ENCODE measurements around the gene ASB10.

DNA sequence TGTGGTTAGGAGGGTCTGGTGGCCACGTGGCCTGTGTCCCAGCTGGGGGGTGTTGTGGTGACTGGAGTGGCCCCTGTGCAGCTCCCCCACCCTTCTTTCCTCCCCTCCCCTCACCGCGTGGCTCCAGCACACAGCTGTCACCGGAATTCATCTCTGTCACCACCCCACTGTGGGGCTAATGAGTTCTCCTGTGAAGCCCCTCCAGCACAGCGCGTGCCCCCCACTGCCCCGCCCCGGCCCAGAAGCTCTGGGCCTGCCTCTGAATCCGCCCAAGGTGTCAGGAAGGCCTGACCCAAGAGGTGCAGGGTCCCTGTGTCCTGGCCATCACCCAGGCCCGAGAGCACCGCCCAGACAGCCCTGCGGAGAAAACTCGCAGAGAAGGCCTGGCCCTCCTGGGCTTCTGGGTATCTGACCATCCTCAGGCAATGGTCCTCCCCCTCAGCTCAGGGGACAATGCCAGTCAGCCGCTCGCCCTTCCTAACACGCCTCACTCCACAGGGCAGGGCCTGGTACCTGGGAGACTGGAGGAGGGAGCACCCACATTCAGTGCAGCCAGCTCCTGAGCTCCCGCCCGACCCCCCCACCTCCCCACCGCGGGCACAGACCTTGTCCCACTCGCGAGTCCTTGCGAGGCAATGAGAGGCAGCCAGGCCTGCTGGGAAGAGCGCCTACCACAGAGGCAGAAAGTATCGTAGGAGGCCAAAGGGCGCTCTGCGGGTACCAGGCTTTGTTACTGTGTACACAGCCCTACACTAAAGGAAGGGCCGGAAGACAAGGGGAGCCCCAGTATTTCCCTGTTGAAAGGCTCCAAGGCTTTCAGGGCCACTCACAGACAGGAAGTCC lies 57.7 kb downstream of the ASB10 start:
- TF ChIP-seq, protein P1, sequence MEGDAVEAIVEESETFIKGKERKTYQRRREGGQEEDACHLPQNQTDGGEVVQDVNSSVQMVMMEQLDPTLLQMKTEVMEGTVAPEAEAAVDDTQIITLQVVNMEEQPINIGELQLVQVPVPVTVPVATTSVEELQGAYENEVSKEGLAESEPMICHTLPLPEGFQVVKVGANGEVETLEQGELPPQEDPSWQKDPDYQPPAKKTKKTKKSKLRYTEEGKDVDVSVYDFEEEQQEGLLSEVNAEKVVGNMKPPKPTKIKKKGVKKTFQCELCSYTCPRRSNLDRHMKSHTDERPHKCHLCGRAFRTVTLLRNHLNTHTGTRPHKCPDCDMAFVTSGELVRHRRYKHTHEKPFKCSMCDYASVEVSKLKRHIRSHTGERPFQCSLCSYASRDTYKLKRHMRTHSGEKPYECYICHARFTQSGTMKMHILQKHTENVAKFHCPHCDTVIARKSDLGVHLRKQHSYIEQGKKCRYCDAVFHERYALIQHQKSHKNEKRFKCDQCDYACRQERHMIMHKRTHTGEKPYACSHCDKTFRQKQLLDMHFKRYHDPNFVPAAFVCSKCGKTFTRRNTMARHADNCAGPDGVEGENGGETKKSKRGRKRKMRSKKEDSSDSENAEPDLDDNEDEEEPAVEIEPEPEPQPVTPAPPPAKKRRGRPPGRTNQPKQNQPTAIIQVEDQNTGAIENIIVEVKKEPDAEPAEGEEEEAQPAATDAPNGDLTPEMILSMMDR (IDR thresholded peaks at IDR 0.05), result no peak
- TF ChIP-seq POLR2A (IDR thresholded peaks at IDR 0.05) (no peak), EP300 (IDR thresholded peaks at IDR 0.05) (no peak), POLR2AphosphoS5 (IDR thresholded peaks at IDR 0.05) (no peak)

All from sigmoid colon (tissue), 4 donors.